Measurements from ENCODE around the gene ITGAE. TPM values are rescaled to one million over a fixed set of nuclear protein-coding genes. Genes with fewer than 3 reads are reported as not detected.
"Not testable (repeated sequence)": the region's sequence is repeated elsewhere in the genome, so short reads cannot be mapped to it uniquely, and the experiment has no call there.

The ITGAE gene
- total RNA-seq, 1 experiment from 2014 or later: 60.2 TPM

- H3K27ac ChIP-seq (ENCODE audit: low read depth, low read length, poor library complexity, severe bottlenecking): no peak overlapping the region
- POLR2A ChIA-PET (ENCODE audit: low non-redundant PET): no interaction called here
These were observed 68.8 kb downstream of the ITGAE start for GRCh38 chr17:3732210-3732621.

GRCh38 chr17:3730881-3731429, 70.0 kb downstream of the ITGAE start:
- DNase-seq (ENCODE audit: low spot score): no peak

More at GRCh38 chr17:3732210-3732621, 68.8 kb downstream of the ITGAE start:
- no peak for TF ChIP-seq CTCF (conservative IDR thresholded peaks at IDR 0.05; ENCODE audit: low read depth, low read length)
- no peak for TF ChIP-seq EZH2 (IDR thresholded peaks at IDR 0.05; ENCODE audit: borderline replicate concordance, low read depth, low read length, poor library complexity, severe bottlenecking)
- intact Hi-C loops (cut with micrococcal nuclease; ENCODE audit: unreplicated experiment): loop anchor here (10.0 kb wide), 1 partner anchor 183 kb away; the partner anchor contains the start of gene P2RX1
- no peak for DNase-seq (ENCODE audit: low spot score)
- Histone ChIP-seq H3K4me3 (ENCODE audit: low read depth, low read length, poor library complexity, severe bottlenecking) (no peak overlapping the region), H3K36me3 (ENCODE audit: insufficient read depth, low read length, poor library complexity, severe bottlenecking) (peaks cover 12% of the 10 kb centered on the region), H3K9me3 (ENCODE audit: low read depth, low read length, poor library complexity, severe bottlenecking) (no peaks in the 10 kb centered on the region), H3K27me3 (replicated peaks; ENCODE audit: insufficient read depth, low read depth, low read length, poor library complexity) (no peaks in the 10 kb centered on the region), H3K4me1 (ENCODE audit: insufficient read depth, low read length, poor library complexity, severe bottlenecking) (no peaks in the 10 kb centered on the region)
- no TSS peak for BruUV-seq (replicated peaks)
- CTCF ChIA-PET: no interaction called here

GRCh38 chr17:3729881-3730280, 71.1 kb downstream of the ITGAE start:
- Histone ChIP-seq H3K27ac (ENCODE audit: low read depth, low read length, poor library complexity, severe bottlenecking) (no peak overlapping the region), H3K36me3 (ENCODE audit: insufficient read depth, low read length, poor library complexity, severe bottlenecking) (peaks cover 30% of the 10 kb centered on the region), H3K9me3 (ENCODE audit: low read depth, low read length, poor library complexity, severe bottlenecking) (no peaks in the 10 kb centered on the region), H3K4me3 (ENCODE audit: low read depth, low read length, poor library complexity, severe bottlenecking) (no peak overlapping the region), H3K4me1 (ENCODE audit: insufficient read depth, low read length, poor library complexity, severe bottlenecking) (no peaks in the 10 kb centered on the region), H3K27me3 (replicated peaks; ENCODE audit: insufficient read depth, low read depth, low read length, poor library complexity) (no peaks in the 10 kb centered on the region)
- ChIA-PET CTCF (no interaction called here), POLR2A (ENCODE audit: low non-redundant PET) (no interaction called here)
- TF ChIP-seq EZH2 (IDR thresholded peaks at IDR 0.05; ENCODE audit: borderline replicate concordance, low read depth, low read length, poor library complexity, severe bottlenecking) (no peak), CTCF (conservative IDR thresholded peaks at IDR 0.05; ENCODE audit: low read depth, low read length) (no peak)
- BruUV-seq (replicated peaks): no TSS peak
- no peak for DNase-seq (ENCODE audit: low spot score)
- intact Hi-C loops (cut with micrococcal nuclease; ENCODE audit: unreplicated experiment): loop anchor here (10.0 kb wide), 1 partner anchor 185 kb away; the partner anchor contains the start of gene P2RX1

More at GRCh38 chr17:3730881-3731429, 70.0 kb downstream of the ITGAE start:
- TF ChIP-seq EZH2 (IDR thresholded peaks at IDR 0.05; ENCODE audit: borderline replicate concordance, low read depth, low read length, poor library complexity, severe bottlenecking) (no peak), CTCF (conservative IDR thresholded peaks at IDR 0.05; ENCODE audit: low read depth, low read length) (no peak)
- H3K9me3 ChIP-seq (ENCODE audit: low read depth, low read length, poor library complexity, severe bottlenecking): no peaks in the 10 kb centered on the region
- H3K27ac ChIP-seq (ENCODE audit: low read depth, low read length, poor library complexity, severe bottlenecking): no peak overlapping the region
- no peaks in the 10 kb centered on the region for H3K27me3 ChIP-seq (replicated peaks; ENCODE audit: insufficient read depth, low read depth, low read length, poor library complexity)
- BruUV-seq (replicated peaks): no TSS peak
- intact Hi-C loops (cut with micrococcal nuclease; ENCODE audit: unreplicated experiment): loop anchor here (10.0 kb wide), 1 partner anchor 184 kb away; the partner anchor contains the start of gene P2RX1
- no peaks in the 10 kb centered on the region for H3K4me1 ChIP-seq (ENCODE audit: insufficient read depth, low read length, poor library complexity, severe bottlenecking)
- ChIA-PET POLR2A (ENCODE audit: low non-redundant PET) (no interaction called here), CTCF (interaction anchor here (0.6 kb wide), 2 partner anchors 113 to 115 kb away, joined by 3 read pairs; no protein-coding TSS in a partner anchor)
- no peak overlapping the region for H3K4me3 ChIP-seq (ENCODE audit: low read depth, low read length, poor library complexity, severe bottlenecking)
- peaks cover 23% of the 10 kb centered on the region for H3K36me3 ChIP-seq (ENCODE audit: insufficient read depth, low read length, poor library complexity, severe bottlenecking)

GRCh38 chr17:3728099-3728498, 72.9 kb downstream of the ITGAE start:
- BruUV-seq (replicated peaks); POLR2A ChIA-PET (ENCODE audit: low non-redundant PET); H3K4me3 ChIP-seq (ENCODE audit: low read depth, low read length, poor library complexity, severe bottlenecking); intact Hi-C loops (cut with micrococcal nuclease; ENCODE audit: unreplicated experiment); H3K9me3 ChIP-seq (ENCODE audit: low read depth, low read length, poor library complexity, severe bottlenecking); DNase-seq (ENCODE audit: low spot score); CTCF ChIA-PET; H3K27me3 ChIP-seq (replicated peaks; ENCODE audit: insufficient read depth, low read depth, low read length, poor library complexity); H3K4me1 ChIP-seq (ENCODE audit: insufficient read depth, low read length, poor library complexity, severe bottlenecking); H3K27ac ChIP-seq (ENCODE audit: low read depth, low read length, poor library complexity, severe bottlenecking): not testable (repeated sequence)
- H3K36me3 ChIP-seq (ENCODE audit: insufficient read depth, low read length, poor library complexity, severe bottlenecking): peaks cover 30% of the 10 kb centered on the region

All from A673 (cell line).